A673 (cell line): ENCODE results near the gene TUBB3. TPM values are rescaled to one million over a fixed set of nuclear protein-coding genes. Genes with fewer than 3 reads are reported as not detected.

Source experiments
- BruUV-seq: library from RNA; stranded (reverse); fragments of 400-500 nt; replicated peaks from 2 replicates; lab custom pipeline; 2021; lab: Mats Ljungman, UMichigan
- CTCF ChIA-PET: fragments of 300-600 bp; sonication (Branson Sonifier 250); formaldehyde crosslinking; loops from one replicate; lab custom pipeline; 2022; ENCODE audit warnings: antibody characterized with exemption; lab: Charles Lee
- POLR2A ChIA-PET: fragments of 300-600 bp; sonication (Branson Sonifier 250); formaldehyde crosslinking; loops from one replicate; lab custom pipeline; 2022; ENCODE audit warnings: antibody characterized with exemption; ENCODE audit not compliant: low non-redundant PET; lab: Charles Lee
- DNase-seq: peaks from one replicate; pipeline ENCODE4 v3.0.0-alpha.2; 2015; ENCODE audit warnings: low spot score
- H3K27ac ChIP-seq: fragments of 200-600 bp; sonication (generic); 2 replicates; pipeline ENCODE4 v1.5.1; 2016; ENCODE audit warnings: mixed run types, low read depth, mild to moderate bottlenecking, mixed read lengths, antibody characterized with exemption, low read length; ENCODE audit not compliant: poor library complexity, severe bottlenecking
- H3K27me3 ChIP-seq: fragments of 200-600 bp; sonication (generic); replicated peaks from 2 replicates; pipeline ENCODE4 v1.6.1; 2017; ENCODE audit warnings: mixed run types, low read depth, mild to moderate bottlenecking, mixed read lengths, antibody characterized with exemption, low read length; ENCODE audit not compliant: insufficient read depth, poor library complexity
- H3K36me3 ChIP-seq: fragments of 200-600 bp; sonication (generic); 2 replicates; pipeline ENCODE4 v1.6.1; 2016; ENCODE audit warnings: mixed run types, mild to moderate bottlenecking, mixed read lengths, antibody characterized with exemption, low read length; ENCODE audit not compliant: insufficient read depth, poor library complexity, severe bottlenecking
- H3K4me1 ChIP-seq: fragments of 200-600 bp; sonication (generic); 2 replicates; pipeline ENCODE4 v1.6.1; 2017; ENCODE audit warnings: mixed run types, mild to moderate bottlenecking, mixed read lengths, antibody characterized with exemption, low read length; ENCODE audit not compliant: insufficient read depth, poor library complexity, severe bottlenecking
- H3K4me3 ChIP-seq: fragments of 200-600 bp; sonication (generic); 2 replicates; pipeline ENCODE4 v1.5.1; 2016; ENCODE audit warnings: low read depth, mixed run types, mild to moderate bottlenecking, mixed read lengths, low read length; ENCODE audit not compliant: poor library complexity, severe bottlenecking
- H3K9me3 ChIP-seq: fragments of 200-600 bp; sonication (generic); 2 replicates; pipeline ENCODE4 v1.6.1; 2016; ENCODE audit warnings: mixed run types, low read depth, mild to moderate bottlenecking, mixed read lengths, antibody characterized with exemption, low read length; ENCODE audit not compliant: poor library complexity, severe bottlenecking
- CTCF ChIP-seq: fragments of 300-800, 200-600 bp; sonication (generic); conservative IDR thresholded peaks from 2 replicates; pipeline ENCODE4 v1.5.1; 2017; ENCODE audit warnings: low read depth, mild to moderate bottlenecking, antibody characterized with exemption, low read length, moderate library complexity, mixed read lengths
- EZH2 ChIP-seq: fragments of 200-600 bp; sonication (generic); IDR thresholded peaks from 2 replicates; pipeline ENCODE4 v1.6.1; 2017; ENCODE audit warnings: borderline replicate concordance, low read depth, mild to moderate bottlenecking, mixed read lengths, antibody characterized with exemption, low read length; ENCODE audit not compliant: poor library complexity, severe bottlenecking
- intact Hi-C: fragments of 100-400 bp; cut with micrococcal nuclease; formaldehyde crosslinking; loops from one replicate; pipeline ENCODE4 v1.10.0; 2022; ENCODE audit not compliant: unreplicated experiment
- total RNA-seq: library from RNA; stranded (reverse); gene quantifications from 2 replicates; pipeline ENCODE4 v1.2.3, GENCODE V29; 2021

TUBB3 gene
- total RNA-seq, 1 experiment from 2014 or later = 297 TPM

- H3K27me3 ChIP-seq = no peaks in the 10 kb centered on the region
- no peaks in the 10 kb centered on the region for H3K9me3 ChIP-seq
- BruUV-seq = no TSS peak
- intact Hi-C loops = no loop called here
- TF ChIP-seq EZH2 (no peak), CTCF (no peak)
- H3K36me3 ChIP-seq = no peaks in the 10 kb centered on the region
- H3K4me3 ChIP-seq = peak overlapping the region; percentile 71
- no peaks in the 10 kb centered on the region for H3K4me1 ChIP-seq
- CTCF ChIA-PET = interaction anchor here (0.7 kb wide), 1 partner anchor 135 kb away, joined by 4 read pairs; no protein-coding TSS in a partner anchor
- H3K27ac ChIP-seq = peak overlapping the region; percentile 42
- POLR2A ChIA-PET = no interaction called here
- no peak for DNase-seq
Observed at GRCh38 chr16:89949121-89949742, 26.1 kb downstream of the TUBB3 start.

- DNase-seq = no peak
- Histone ChIP-seq H3K4me1 (no peaks in the 10 kb centered on the region), H3K36me3 (no peaks in the 10 kb centered on the region), H3K27me3 (no peaks in the 10 kb centered on the region), H3K4me3 (peak overlapping the region; percentile 71), H3K9me3 (no peaks in the 10 kb centered on the region), H3K27ac (no peak overlapping the region)
- ChIA-PET CTCF (no interaction called here), POLR2A (no interaction called here)
- no TSS peak for BruUV-seq
- intact Hi-C loops = no loop called here
- TF ChIP-seq EZH2 (no peak), CTCF (no peak)
Observed at GRCh38 chr16:89949756-89950155, 26.6 kb downstream of the TUBB3 start.

- H3K9me3 ChIP-seq = no peaks in the 10 kb centered on the region
- no peak overlapping the region for H3K4me3 ChIP-seq
- H3K36me3 ChIP-seq = no peaks in the 10 kb centered on the region
- ChIA-PET POLR2A (interaction anchor here (0.6 kb wide), 1 partner anchor 328 kb away, joined by 3 read pairs; no protein-coding TSS in a partner anchor), CTCF (no interaction called here)
- no peak for DNase-seq
- TF ChIP-seq EZH2 (no peak), CTCF (no peak)
- intact Hi-C loops = no loop called here
- no peak overlapping the region for H3K27ac ChIP-seq
- TSS peak; percentile 30 for BruUV-seq
- H3K4me1 ChIP-seq = no peaks in the 10 kb centered on the region
- H3K27me3 ChIP-seq = no peaks in the 10 kb centered on the region
Observed at GRCh38 chr16:89951509-89951908, 28.4 kb downstream of the TUBB3 start.
